Left ventricle myocardium superior (tissue), 1 donor: ENCODE results near the gene SHH. TPM values are rescaled to one million over a fixed set of nuclear protein-coding genes. Genes with fewer than 3 reads are reported as not detected.
"Not testable (repeated sequence)": the region's sequence is repeated elsewhere in the genome, so short reads cannot be mapped to it uniquely, and the experiment has no call there.

Experiments
- ATAC-seq: fragments of 200-7000 bp; cut with Tn5 transposase; one replicate; pipeline ENCODE4 v1.9.1; 2020; ENCODE audit warnings: mild to moderate bottlenecking, moderate library complexity
- DNase-seq: peaks from one replicate; pipeline ENCODE4 v3.0.0-alpha.2; 2020
- intact Hi-C: fragments of 100-400 bp; cut with micrococcal nuclease; formaldehyde crosslinking; loops from one replicate; pipeline ENCODE4 v1.11.0; 2022
- total RNA-seq: library from RNA; stranded (reverse); fragmentation: NEBNext Ultra II Directional; extraction: Animal tissue kit (Norgen Biotek cat#: 25700); gene quantifications from one replicate; pipeline ENCODE4 v1.2.1, GENCODE V29; 2021
- donor health status: DM: no; HTN: yes; CAD: no; lungs with severe emphysema.

Gene SHH
- total RNA-seq, 1 donor from 2014 or later: not detected

- intact Hi-C loops: no loop called here
- ATAC-seq: no peak
- peak; percentile 8 for DNase-seq
These were observed 12.1 kb upstream of the SHH start for GRCh38 chr7:155824227-155824886.

GRCh38 chr7:155821851-155822250 lies 9.6 kb upstream of the SHH start:
- ATAC-seq: no peak
- no peak for DNase-seq
- intact Hi-C loops: no loop called here

GRCh38 chr7:155820788-155821187 lies 8.5 kb upstream of the SHH start:
- ATAC-seq (no peak), DNase-seq (no peak)
- intact Hi-C loops: no loop called here

- DNase-seq: no peak
- ATAC-seq: no peak
- intact Hi-C loops: no loop called here
These were observed 8.0 kb upstream of the SHH start for GRCh38 chr7:155820246-155820645.

- ATAC-seq: no peak
- no peak for DNase-seq
- intact Hi-C loops: no loop called here
These were observed 6.9 kb upstream of the SHH start for GRCh38 chr7:155819186-155819585.

- intact Hi-C loops: no loop called here
These were observed 6.5 kb upstream of the SHH start for GRCh38 chr7:155818820-155819168.

GRCh38 chr7:155818154-155818819 lies 6.0 kb upstream of the SHH start:
- DNase-seq (no peak), ATAC-seq (no peak)
- intact Hi-C loops: no loop called here

More at GRCh38 chr7:155818820-155819168, 6.5 kb upstream of the SHH start:
- no peak for ATAC-seq
- DNase-seq: no peak

- DNase-seq, ATAC-seq, intact Hi-C loops: not testable (repeated sequence)
These were observed 5.3 kb upstream of the SHH start for GRCh38 chr7:155817515-155817914.

- DNase-seq (no peak), ATAC-seq (no peak)
- intact Hi-C loops: no loop called here
These were observed 4.7 kb upstream of the SHH start for GRCh38 chr7:155816996-155817395.

- intact Hi-C loops: no loop called here
- DNase-seq: no peak
These were observed 3.9 kb upstream of the SHH start for GRCh38 chr7:155816192-155816508.

GRCh38 chr7:155815332-155816191 lies 3.3 kb upstream of the SHH start:
- intact Hi-C loops: no loop called here
- ATAC-seq: peak; percentile 74
- peak; percentile 52 for DNase-seq

More at GRCh38 chr7:155816192-155816508, 3.9 kb upstream of the SHH start:
- ATAC-seq: no peak

- DNase-seq (no peak), ATAC-seq (no peak)
- intact Hi-C loops: no loop called here
These were observed 2.3 kb upstream of the SHH start for GRCh38 chr7:155814316-155815276.

- ATAC-seq (no peak), DNase-seq (no peak)
- intact Hi-C loops: no loop called here
These were observed 1.5 kb upstream of the SHH start for GRCh38 chr7:155813546-155814315.

- intact Hi-C loops: no loop called here
- ATAC-seq: no peak
- DNase-seq: no peak
These were observed 862 bp upstream of the SHH start for GRCh38 chr7:155813125-155813524.

GRCh38 chr7:155811560-155811894 lies 736 bp downstream of the SHH start:
- DNase-seq: no peak
- no peak for ATAC-seq
- intact Hi-C loops: no loop called here

GRCh38 chr7:155810770-155811559 lies 1.3 kb downstream of the SHH start:
- intact Hi-C loops: no loop called here
- ATAC-seq (no peak), DNase-seq (no peak)

GRCh38 chr7:155809947-155810769 lies 2.1 kb downstream of the SHH start:
- intact Hi-C loops: no loop called here
- ATAC-seq (no peak), DNase-seq (no peak)
